SKM-1 (cell line): Measurements from ENCODE around the gene MTMR2.
"Not testable (repeated sequence)": the region's sequence is repeated elsewhere in the genome, so short reads cannot be mapped to it uniquely, and the experiment has no call there.

ENCODE experiments used
- DNase-seq: peaks from one replicate; lab custom pipeline; 2025; ENCODE audit not compliant: unreplicated experiment; lab: John Stamatoyannopoulos, UW

Gene MTMR2

GRCh38 chr11:95888439-95888838 is 35.5 kb downstream of the MTMR2 start:
- no peak for DNase-seq

- no peak for DNase-seq
Measured at GRCh38 chr11:95886462-95886861, 37.4 kb downstream of the MTMR2 start.

GRCh38 chr11:95884802-95885201 is 39.1 kb downstream of the MTMR2 start:
- no peak for DNase-seq

DNA sequence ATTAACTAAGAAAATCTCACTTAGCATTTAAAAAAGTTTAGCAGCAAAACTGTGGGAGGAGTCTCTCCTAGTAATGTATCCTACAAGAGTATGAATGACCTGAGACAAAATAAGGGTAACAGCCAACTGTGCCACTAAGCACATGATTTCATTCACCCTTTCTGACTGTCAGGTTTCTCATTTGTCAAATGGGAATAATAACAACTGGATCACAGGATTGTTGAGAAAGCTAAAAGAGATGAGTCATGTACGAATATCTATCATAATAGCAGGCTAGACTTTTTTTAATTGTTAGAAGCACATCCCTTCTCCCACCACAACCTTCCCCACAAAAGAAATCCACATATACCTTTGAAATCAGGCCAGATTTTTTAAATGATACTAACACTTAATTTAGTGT is 39.5 kb downstream of the MTMR2 start:
- no peak for DNase-seq

- no peak for DNase-seq
Measured at GRCh38 chr11:95883381-95883780, 40.5 kb downstream of the MTMR2 start.

DNA sequence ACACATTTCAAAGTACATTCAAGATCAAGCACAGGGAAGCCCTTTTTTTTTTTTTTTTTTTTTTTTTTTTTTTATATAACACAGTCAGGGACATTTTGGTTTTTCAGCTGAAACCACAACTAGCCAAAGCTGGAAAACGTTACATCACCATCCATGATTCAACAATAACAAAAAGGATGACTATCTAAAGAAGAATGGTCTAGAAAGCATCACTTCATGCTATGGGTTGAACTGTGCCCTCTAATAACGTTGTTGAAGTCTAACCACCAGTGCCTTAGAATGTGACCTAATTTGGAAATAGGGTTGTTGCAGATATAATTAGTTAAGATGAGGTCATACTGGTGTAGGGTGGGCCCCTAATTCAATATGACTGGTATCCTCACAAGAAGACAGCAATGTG is 46.6 kb downstream of the MTMR2 start:
- no peak for DNase-seq

DNA sequence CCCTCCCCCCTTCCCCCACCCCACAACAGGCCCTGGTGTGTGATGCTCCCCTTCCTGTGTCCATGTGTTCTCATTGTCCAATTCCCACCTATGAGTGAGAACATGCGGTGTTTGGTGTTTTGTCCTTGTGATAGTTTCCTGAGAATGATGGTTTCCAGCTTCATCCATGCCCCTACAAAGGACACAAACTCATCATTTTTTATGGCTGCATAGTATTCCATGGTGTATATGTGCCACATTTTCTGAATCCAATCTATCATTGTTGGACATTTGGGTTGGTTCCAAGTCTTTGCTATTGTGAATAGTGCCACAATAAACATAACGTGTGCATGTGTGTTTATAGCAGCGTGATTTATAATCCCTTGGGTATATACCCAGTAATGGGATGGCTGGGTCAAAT is 53.0 kb downstream of the MTMR2 start:
- not testable (repeated sequence) for DNase-seq

DNA sequence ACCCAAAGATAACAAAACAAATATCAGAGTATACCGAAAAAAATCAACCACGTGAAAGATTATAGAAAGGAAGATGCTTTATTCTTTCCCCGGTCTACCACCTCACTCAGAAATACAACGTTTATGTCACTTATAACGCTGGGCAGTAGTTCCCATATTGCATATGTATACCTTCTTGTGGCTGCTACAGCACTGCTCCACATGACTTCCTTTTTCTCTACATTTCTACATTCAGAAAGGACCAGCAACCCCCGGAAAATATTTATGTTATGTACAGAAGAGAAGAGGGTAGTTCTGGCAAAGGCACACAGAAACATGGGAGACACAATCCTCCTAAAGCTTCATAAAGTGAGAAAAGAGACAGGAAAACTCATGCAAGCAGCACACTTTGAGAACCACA is 56.8 kb downstream of the MTMR2 start:
- no peak for DNase-seq

- DNase-seq = no peak
Measured at GRCh38 chr11:95863486-95864140, 60.3 kb downstream of the MTMR2 start.

- not testable (repeated sequence) for DNase-seq
Measured at GRCh38 chr11:95860024-95860423, 63.9 kb downstream of the MTMR2 start.

GRCh38 chr11:95854362-95854761 is 69.5 kb downstream of the MTMR2 start:
- DNase-seq = not testable (repeated sequence)

DNA sequence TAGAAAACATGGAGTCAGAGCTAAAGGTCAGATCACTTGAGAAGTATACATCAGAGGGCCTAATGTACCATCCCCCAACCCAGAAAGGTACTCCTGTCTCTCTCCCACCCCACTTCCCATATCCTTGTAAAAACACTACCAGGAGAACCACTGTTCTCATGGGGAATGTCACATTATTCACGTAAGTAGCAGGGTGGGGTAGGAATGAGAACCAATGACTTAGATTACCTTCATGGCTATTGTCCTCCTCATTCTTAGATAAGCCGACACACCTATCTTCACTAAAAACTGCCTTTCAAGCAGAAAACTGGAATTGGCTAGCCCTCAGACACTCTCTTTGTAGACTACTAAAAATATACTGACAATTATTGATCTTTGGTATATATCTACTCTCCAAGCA is 70.0 kb downstream of the MTMR2 start:
- no peak for DNase-seq

DNA sequence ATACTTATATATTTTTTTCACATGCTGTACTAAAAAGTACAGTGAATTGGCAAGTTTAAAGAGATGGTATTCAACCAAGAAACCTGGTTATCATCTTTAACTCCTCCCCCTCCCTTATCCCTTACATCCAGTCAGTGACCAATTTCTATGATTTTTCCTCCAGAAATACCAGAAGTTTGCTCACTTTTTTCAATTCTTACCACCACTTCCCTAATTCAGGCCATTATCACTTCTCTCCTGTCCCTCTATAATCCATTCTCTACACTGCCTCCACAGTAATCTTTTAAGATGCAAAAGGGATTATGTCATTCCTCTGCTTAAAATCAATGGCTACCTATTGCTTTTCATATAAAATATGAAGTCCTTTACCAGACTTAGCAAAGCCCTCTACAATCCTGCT is 70.8 kb downstream of the MTMR2 start:
- no peak for DNase-seq

- no peak for DNase-seq
Measured at GRCh38 chr11:95850137-95850536, 73.8 kb downstream of the MTMR2 start.

DNA sequence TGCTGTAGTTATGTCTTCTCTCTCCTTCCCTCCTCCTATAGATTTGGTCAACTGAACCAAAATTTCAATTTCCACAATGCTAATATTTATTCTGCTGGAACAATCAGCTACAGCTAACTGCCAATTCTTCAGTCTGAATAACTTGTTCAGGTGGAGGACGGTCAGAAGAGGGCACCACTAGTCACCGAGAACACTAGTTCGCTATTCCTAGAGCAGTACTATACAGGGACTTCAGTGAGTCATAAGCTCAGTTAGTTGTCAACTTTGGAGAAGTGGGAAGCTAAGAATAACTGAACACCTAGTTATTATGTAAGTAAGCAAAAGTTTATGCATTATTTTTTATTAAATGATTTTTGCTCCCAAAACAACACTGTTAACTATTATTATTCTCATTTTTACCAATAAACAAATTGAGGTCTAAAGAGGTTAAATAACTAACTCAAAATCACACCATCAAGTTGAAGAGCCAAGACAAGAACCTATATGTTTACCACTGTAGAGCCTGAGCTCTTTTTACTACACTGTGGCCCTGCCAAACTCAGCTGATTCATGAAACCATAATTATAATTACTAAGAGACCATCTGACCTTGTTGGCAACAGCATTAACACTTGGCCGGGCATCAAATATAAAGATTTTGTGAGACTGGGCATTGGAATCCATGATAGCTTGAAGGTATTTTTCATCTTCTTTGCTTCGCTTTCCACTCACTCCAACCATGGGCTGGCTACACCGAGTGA is 74.7 kb downstream of the MTMR2 start:
- peak; percentile 60 for DNase-seq

- DNase-seq = no peak
Measured at GRCh38 chr11:95845167-95845566, 78.7 kb downstream of the MTMR2 start.

- peak; percentile 60 for DNase-seq
Measured at GRCh38 chr11:95835768-95836488, 88.0 kb downstream of the MTMR2 start.

GRCh38 chr11:95835351-95835750 is 88.6 kb downstream of the MTMR2 start:
- DNase-seq = no peak

DNA sequence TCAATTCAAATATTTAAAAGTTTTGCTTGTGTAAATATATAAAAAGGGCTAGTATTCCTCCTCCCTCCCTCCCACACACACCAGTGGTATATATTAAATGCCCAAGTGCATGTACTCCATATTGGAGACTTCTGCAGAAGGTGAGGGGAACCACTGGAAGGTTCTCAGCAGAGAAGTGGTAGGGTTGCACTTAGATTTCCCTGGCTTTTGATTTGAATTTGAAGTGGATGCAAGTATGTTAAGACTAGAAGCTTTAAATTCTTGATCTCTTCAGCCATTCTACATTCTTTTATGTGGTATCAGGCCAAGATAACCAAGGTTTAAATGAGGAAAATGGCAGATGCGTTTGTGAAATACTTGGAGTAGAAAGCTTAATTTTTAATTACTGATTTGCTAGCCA is 90.5 kb downstream of the MTMR2 start:
- no peak for DNase-seq

DNA sequence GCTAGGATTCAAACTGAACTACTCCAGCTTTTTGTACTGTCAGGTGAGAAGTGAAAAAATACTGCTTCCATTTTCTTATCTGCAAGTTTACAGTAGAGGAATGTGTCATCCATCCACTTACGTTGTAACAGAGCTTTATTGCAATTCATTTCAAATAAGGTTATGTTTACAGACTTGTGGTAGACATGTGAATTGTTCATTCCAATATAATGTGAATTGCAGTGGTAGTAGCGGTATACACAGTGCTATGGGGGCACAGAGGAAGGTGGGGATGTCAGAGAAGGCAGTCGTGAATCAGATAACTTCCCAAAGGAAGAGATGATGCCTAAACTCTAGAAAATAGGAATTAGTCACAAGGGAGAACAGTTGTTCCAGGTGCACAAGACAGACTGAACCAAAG is 91.1 kb downstream of the MTMR2 start:
- DNase-seq = no peak

GRCh38 chr11:95831198-95831883 is 92.6 kb downstream of the MTMR2 start:
- DNase-seq = no peak
